Liver (tissue), 9 donors: ENCODE data around the gene IFIT1B. TPM values are rescaled to one million over a fixed set of nuclear protein-coding genes. Genes with fewer than 3 reads are reported as not detected.

ENCODE experiments used
- DNase-seq: peaks from one replicate; pipeline ENCODE4 v3.0.0-alpha.2; 2017; ENCODE audit warnings: low spot score
- H3K27ac ChIP-seq, 2 donors: one replicate each; pipeline ENCODE4 v1.7.0; 2013; ENCODE audit warnings: inconsistent platforms in 2 of 2, low read length in 2 of 2, control low read depth in 1 of 2, low read depth in 1 of 2, mild to moderate bottlenecking in 1 of 2
- H3K27me3 ChIP-seq, 4 donors: one replicate each; pipeline versions ENCODE4 v1.6.1 to v1.7.0; 2013; ENCODE audit warnings: low read length in 3 of 4, inconsistent platforms in 1 of 4, mild to moderate bottlenecking in 1 of 4, moderate library complexity in 1 of 4; ENCODE audit not compliant: control insufficient read depth in 4 of 4, insufficient read depth in 4 of 4
- H3K36me3 ChIP-seq, 4 donors: one replicate each; pipeline versions ENCODE4 v1.6.1 to v1.7.0; 2013; ENCODE audit warnings: low read length in 3 of 4, mild to moderate bottlenecking in 3 of 4, low read depth in 1 of 4, moderate library complexity in 1 of 4; ENCODE audit not compliant: control insufficient read depth in 4 of 4, insufficient read depth in 3 of 4
- H3K4me1 ChIP-seq, 4 donors: one replicate each; pipeline versions ENCODE4 v1.6.1 to v1.7.0; 2013; ENCODE audit warnings: low read length in 3 of 4, mild to moderate bottlenecking in 3 of 4, moderate library complexity in 1 of 4; ENCODE audit not compliant: control insufficient read depth in 4 of 4, insufficient read depth in 4 of 4
- H3K4me3 ChIP-seq, 3 donors: one replicate each; pipeline versions ENCODE4 v1.6.1 to v1.7.0; 2013; ENCODE audit warnings: low read length in 3 of 3, control low read depth in 1 of 3, low read depth in 1 of 3, mild to moderate bottlenecking in 1 of 3
- H3K9ac ChIP-seq, 2 donors: one replicate each; pipeline ENCODE4 v1.7.0; 2013; ENCODE audit warnings: low read length in 2 of 2, mild to moderate bottlenecking in 2 of 2, moderate library complexity in 2 of 2, control low read depth in 1 of 2, low read depth in 1 of 2
- H3K9me3 ChIP-seq, 4 donors: one replicate each; pipeline versions ENCODE4 v1.6.1 to v1.7.0; 2013; ENCODE audit warnings: low read length in 3 of 4; ENCODE audit not compliant: control insufficient read depth in 4 of 4
- ATF3 ChIP-seq: IDR thresholded peaks from 2 replicates; pipeline ENCODE4 v1.6.1; 2016; ENCODE audit warnings: antibody characterized with exemption
- CTCF ChIP-seq: fragments of 150-350 bp; IDR thresholded peaks from 2 replicates; pipeline ENCODE4 v1.5.1; 2017; ENCODE audit warnings: improper control_type of control experiment, low read depth, low read length; ENCODE audit not compliant: missing input control
- EGR1 ChIP-seq, 2 donors: IDR thresholded peaks; 2 replicates each; pipeline ENCODE4 v1.6.1; 2016 to 2018; ENCODE audit warnings: antibody characterized with exemption in 2 of 2, low read depth in 2 of 2
- FOXA1 ChIP-seq: IDR thresholded peaks from 2 replicates; pipeline ENCODE4 v1.6.1; 2016; ENCODE audit warnings: antibody characterized with exemption
- FOXA2 ChIP-seq: IDR thresholded peaks from 2 replicates; pipeline ENCODE4 v1.6.1; 2016; ENCODE audit warnings: antibody characterized with exemption
- GABPA ChIP-seq, 2 donors: IDR thresholded peaks in 1 of 2; conservative IDR thresholded peaks in 1 of 2; 2 replicates each; pipeline ENCODE4 v1.6.1; 2016; ENCODE audit warnings: antibody characterized with exemption in 2 of 2, mild to moderate bottlenecking in 1 of 2, moderate library complexity in 1 of 2
- HNF4A ChIP-seq, 2 donors: conservative IDR thresholded peaks; 2 replicates each; pipeline ENCODE4 v1.6.1; 2016; ENCODE audit warnings: antibody characterized with exemption in 2 of 2, mild to moderate bottlenecking in 2 of 2
- JUND ChIP-seq, 2 donors: IDR thresholded peaks; 2 replicates each; pipeline ENCODE4 v1.6.1; 2016; ENCODE audit warnings: antibody characterized with exemption in 2 of 2
- NR2F2 ChIP-seq: IDR thresholded peaks from 2 replicates; pipeline ENCODE4 v1.6.1; 2016; ENCODE audit warnings: antibody characterized with exemption
- RAD21 ChIP-seq, 2 donors: IDR thresholded peaks; 2 replicates each; pipeline ENCODE4 v1.6.1; 2016; ENCODE audit warnings: antibody characterized with exemption in 2 of 2, mild to moderate bottlenecking in 2 of 2
- RXRA ChIP-seq, 2 donors: IDR thresholded peaks; 2 replicates each; pipeline ENCODE4 v1.6.1; 2017 to 2018; ENCODE audit warnings: antibody characterized with exemption in 2 of 2, mild to moderate bottlenecking in 1 of 2
- SP1 ChIP-seq: IDR thresholded peaks from 2 replicates; pipeline ENCODE4 v1.6.1; 2018; ENCODE audit warnings: antibody characterized with exemption, mild to moderate bottlenecking
- TAF1 ChIP-seq: conservative IDR thresholded peaks from 2 replicates; pipeline ENCODE4 v1.6.1; 2016; ENCODE audit warnings: antibody characterized with exemption, mild to moderate bottlenecking
- YY1 ChIP-seq: IDR thresholded peaks from 2 replicates; pipeline ENCODE4 v1.6.1; 2016; ENCODE audit warnings: antibody characterized with exemption, mild to moderate bottlenecking
- ZBTB33 ChIP-seq: IDR thresholded peaks from 2 replicates; pipeline ENCODE4 v1.6.1; 2016; ENCODE audit warnings: antibody characterized with exemption
- WGBS: extraction: QIAGEN DNeasy Blood & Tissue Kit; methylation state at CpG from one replicate; pipeline ENCODE4 v1.1.7; 2013; 5-methylcytosine and 5-hydroxymethylcytosine counted together
- polyA plus RNA-seq, 2 donors: library from polyadenylated mRNA; stranded (reverse) in 1 of 2; unstranded in 1 of 2; fragments of 200-250 nt in 1 of 2; fragments of >200 nt in 1 of 2; fragmentation: Nextera tagmentation in 1 of 2; extraction: Ambion mirVana in 1 of 2; gene quantifications; one replicate each; pipeline versions ENCODE4 v1.2.1 to v1.2.3, GENCODE V29; 2013 to 2015
- total RNA-seq, 2 donors: library from RNA; depleted of rRNA; stranded (reverse); fragments of >200 nt; gene quantifications; one replicate each; pipeline ENCODE4 v1.2.3, GENCODE V29; 2014
- TF ChIP-seq, protein P1 (sequence below): IDR thresholded peaks from 2 replicates; pipeline ENCODE4 v1.6.1; 2016; ENCODE audit warnings: antibody characterized with exemption, mild to moderate bottlenecking
- TF ChIP-seq, protein P2 (sequence below): IDR thresholded peaks from 2 replicates; pipeline ENCODE4 v1.6.1; 2016; ENCODE audit warnings: antibody characterized with exemption
- donor health status: healthy.
- donor health status: healthy.
- donor health status: healthy.
- donor health status: healthy.
- donor health status: healthy.

The IFIT1B gene
- total and polyA plus RNA-seq, 4 donors = 0.15 to 13.3 TPM; not detected in 2

DNA sequence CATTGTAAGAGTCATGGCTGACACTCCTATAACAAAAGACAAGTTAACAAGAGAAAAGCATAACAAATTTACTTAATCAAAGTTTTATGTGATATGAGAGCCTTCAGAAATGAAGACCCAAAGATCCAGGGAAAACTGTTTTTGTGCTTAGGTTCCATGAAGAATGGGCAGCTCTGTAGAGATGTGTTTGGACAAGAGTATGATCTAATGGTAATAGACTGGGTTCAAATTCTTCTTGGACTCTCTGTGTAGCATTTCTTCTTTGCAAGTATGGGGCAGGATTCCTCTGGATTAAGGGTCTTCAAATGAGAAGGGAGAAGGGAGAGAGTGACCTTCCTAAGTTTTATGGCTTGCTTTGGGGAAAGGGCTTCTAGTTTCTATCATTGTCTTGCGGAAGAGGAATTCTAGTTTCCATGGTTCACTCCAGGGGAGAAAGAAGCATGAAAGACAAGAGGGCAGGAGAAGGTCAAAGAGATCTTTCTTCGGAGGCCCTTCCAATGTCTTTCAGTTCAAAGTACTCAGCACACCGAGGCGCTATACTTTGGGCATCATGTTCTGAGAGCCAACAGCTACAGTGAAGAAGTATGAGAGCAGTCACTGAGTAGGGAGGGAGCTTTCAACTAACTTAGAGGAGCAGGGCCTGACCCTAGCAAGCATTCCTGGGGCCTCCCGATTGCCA is 34.6 kb upstream of the IFIT1B start (continued):
- no peak for TF ChIP-seq HNF4A (conservative IDR thresholded peaks at IDR 0.05)
- no peak for TF ChIP-seq YY1
- TF ChIP-seq, protein P1, sequence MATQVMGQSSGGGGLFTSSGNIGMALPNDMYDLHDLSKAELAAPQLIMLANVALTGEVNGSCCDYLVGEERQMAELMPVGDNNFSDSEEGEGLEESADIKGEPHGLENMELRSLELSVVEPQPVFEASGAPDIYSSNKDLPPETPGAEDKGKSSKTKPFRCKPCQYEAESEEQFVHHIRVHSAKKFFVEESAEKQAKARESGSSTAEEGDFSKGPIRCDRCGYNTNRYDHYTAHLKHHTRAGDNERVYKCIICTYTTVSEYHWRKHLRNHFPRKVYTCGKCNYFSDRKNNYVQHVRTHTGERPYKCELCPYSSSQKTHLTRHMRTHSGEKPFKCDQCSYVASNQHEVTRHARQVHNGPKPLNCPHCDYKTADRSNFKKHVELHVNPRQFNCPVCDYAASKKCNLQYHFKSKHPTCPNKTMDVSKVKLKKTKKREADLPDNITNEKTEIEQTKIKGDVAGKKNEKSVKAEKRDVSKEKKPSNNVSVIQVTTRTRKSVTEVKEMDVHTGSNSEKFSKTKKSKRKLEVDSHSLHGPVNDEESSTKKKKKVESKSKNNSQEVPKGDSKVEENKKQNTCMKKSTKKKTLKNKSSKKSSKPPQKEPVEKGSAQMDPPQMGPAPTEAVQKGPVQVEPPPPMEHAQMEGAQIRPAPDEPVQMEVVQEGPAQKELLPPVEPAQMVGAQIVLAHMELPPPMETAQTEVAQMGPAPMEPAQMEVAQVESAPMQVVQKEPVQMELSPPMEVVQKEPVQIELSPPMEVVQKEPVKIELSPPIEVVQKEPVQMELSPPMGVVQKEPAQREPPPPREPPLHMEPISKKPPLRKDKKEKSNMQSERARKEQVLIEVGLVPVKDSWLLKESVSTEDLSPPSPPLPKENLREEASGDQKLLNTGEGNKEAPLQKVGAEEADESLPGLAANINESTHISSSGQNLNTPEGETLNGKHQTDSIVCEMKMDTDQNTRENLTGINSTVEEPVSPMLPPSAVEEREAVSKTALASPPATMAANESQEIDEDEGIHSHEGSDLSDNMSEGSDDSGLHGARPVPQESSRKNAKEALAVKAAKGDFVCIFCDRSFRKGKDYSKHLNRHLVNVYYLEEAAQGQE = no peak
- no peak for TF ChIP-seq NR2F2
- TF ChIP-seq TAF1 = no peak
- TF ChIP-seq JUND (IDR thresholded peaks at IDR 0.05) = no peak
- no peak for TF ChIP-seq FOXA2

DNA sequence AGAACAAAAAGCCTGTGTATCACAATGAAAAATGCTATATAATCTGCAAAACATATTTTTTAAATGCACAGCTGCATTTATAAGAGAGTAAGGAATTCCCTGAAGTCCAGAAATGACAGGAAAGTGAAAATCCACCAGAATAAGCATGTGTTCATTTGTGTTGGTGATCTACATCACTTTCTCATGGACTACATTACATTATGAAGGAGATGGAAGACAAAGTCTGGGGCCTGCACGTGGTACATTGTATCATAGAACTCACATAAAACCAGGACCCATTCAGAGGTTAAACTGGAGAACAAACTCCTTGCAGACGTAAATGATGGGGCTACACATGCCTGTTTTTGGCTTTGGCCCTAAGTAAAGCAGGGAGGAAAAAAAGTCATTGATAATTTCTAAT is 33.7 kb upstream of the IFIT1B start:
- Histone ChIP-seq H3K27ac (no peak overlapping the region), H3K4me1 (peaks cover 9 to 31% (median 21%) of the 10 kb centered on the region in 4 donors), H3K9me3 (no peaks in the 10 kb centered on the region), H3K9ac (no peak overlapping the region), H3K4me3 (no peak overlapping the region), H3K36me3 (peaks cover 3 to 9% (median 8%) of the 10 kb centered on the region in 4 donors), H3K27me3 (no peaks in the 10 kb centered on the region)
- 67% methylated on average over 2 of the region's 2 CpGs for WGBS
- TF ChIP-seq YY1 = no peak
- no peak for TF ChIP-seq GABPA (IDR thresholded peaks at IDR 0.05 in 1 of 2, conservative IDR thresholded peaks at IDR 0.05 in 1 of 2)
- no peak for TF ChIP-seq HNF4A (conservative IDR thresholded peaks at IDR 0.05)
- TF ChIP-seq, protein P1 = no peak
- TF ChIP-seq NR2F2 = no peak
- no peak for TF ChIP-seq SP1
- TF ChIP-seq FOXA1 = no peak
- TF ChIP-seq, protein P2, sequence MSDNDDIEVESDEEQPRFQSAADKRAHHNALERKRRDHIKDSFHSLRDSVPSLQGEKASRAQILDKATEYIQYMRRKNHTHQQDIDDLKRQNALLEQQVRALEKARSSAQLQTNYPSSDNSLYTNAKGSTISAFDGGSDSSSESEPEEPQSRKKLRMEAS = no peak
- no peak for TF ChIP-seq CTCF
- TF ChIP-seq FOXA2 = no peak
- TF ChIP-seq RAD21 (IDR thresholded peaks at IDR 0.05) = no peak
- TF ChIP-seq RXRA (IDR thresholded peaks at IDR 0.05) = no peak
- TF ChIP-seq ATF3 = no peak
- no peak for TF ChIP-seq EGR1 (IDR thresholded peaks at IDR 0.05; ENCODE audit: low read depth in 2 of 2)
- no peak for TF ChIP-seq TAF1
- TF ChIP-seq ZBTB33 = no peak
- no peak for DNase-seq
